Kidney (tissue), 14 donors: ENCODE data around the gene HEYL. TPM values are rescaled to one million over a fixed set of nuclear protein-coding genes. Genes with fewer than 3 reads are reported as not detected.

ENCODE experiments used
- DNase-seq, 5 donors: peaks; one replicate each; pipeline ENCODE4 v3.0.0-alpha.2; 2013 to 2020
- FAIRE-seq: peaks from 2 replicates; lab custom pipeline; 2012; peaks lifted over from hg19 to GRCh38; lab: Jason Lieb, UNC
- H3K27ac ChIP-seq, 2 donors: one replicate each; pipeline ENCODE4 v1.7.0; 2013; ENCODE audit warnings: low read depth in 2 of 2, low read length in 2 of 2, inconsistent platforms in 1 of 2
- H3K27me3 ChIP-seq: one replicate; pipeline ENCODE4 v1.7.1; 2013; ENCODE audit warnings: low read length, inconsistent platforms; ENCODE audit not compliant: control insufficient read depth, insufficient read depth
- H3K36me3 ChIP-seq, 3 donors: one replicate each; pipeline versions ENCODE4 v1.7.0 to v1.7.1; 2013; ENCODE audit warnings: low read length in 3 of 3, control low read depth in 1 of 3, inconsistent platforms in 1 of 3; ENCODE audit not compliant: insufficient read depth in 3 of 3, control insufficient read depth in 2 of 3
- H3K4me1 ChIP-seq, 3 donors: one replicate each; pipeline versions ENCODE4 v1.7.0 to v1.7.1; 2013; ENCODE audit warnings: low read length in 3 of 3, inconsistent platforms in 1 of 3, low read depth in 1 of 3; ENCODE audit not compliant: control insufficient read depth in 2 of 3, insufficient read depth in 2 of 3
- H3K4me3 ChIP-seq, 3 donors: one replicate each; pipeline versions ENCODE4 v1.7.0 to v1.8.1; 2013; ENCODE audit warnings: low read length in 3 of 3, control low read depth in 1 of 3, inconsistent platforms in 1 of 3
- H3K9ac ChIP-seq, 3 donors: one replicate each; pipeline versions ENCODE4 v1.7.0 to v1.7.1; 2013; ENCODE audit warnings: low read length in 3 of 3, control low read depth in 1 of 3, inconsistent platforms in 1 of 3
- H3K9me3 ChIP-seq, 3 donors: one replicate each; pipeline versions ENCODE4 v1.7.0 to v1.7.1; 2013; ENCODE audit warnings: low read length in 3 of 3, control low read depth in 1 of 3, inconsistent platforms in 1 of 3; ENCODE audit not compliant: control insufficient read depth in 2 of 3, insufficient read depth in 1 of 3
- intact Hi-C: fragments of 100-400 bp; cut with DNase I; formaldehyde crosslinking; loops from one replicate; pipeline ENCODE4 v1.11.1; 2022
- polyA plus RNA-seq: library from polyadenylated mRNA; stranded (reverse); fragments of 350-450 nt; fragmentation: Illumina TruSeq; extraction: RNeasy Lipid Tissue Mini Kit (QIAGEN cat#74804); gene quantifications from one replicate; pipeline ENCODE4 v1.2.3, GENCODE V29; 2014; ENCODE audit warnings: low read depth, low replicate concordance; ENCODE audit not compliant: insufficient read depth
- total RNA-seq: library from RNA; stranded (reverse); fragmentation: NEBNext Ultra II Directional; extraction: Animal tissue kit (Norgen Biotek cat#: 25700); gene quantifications from one replicate; pipeline ENCODE4 v1.2.1, GENCODE V29; 2021
- TF ChIP-seq, protein P1 (sequence below): IDR thresholded peaks from 3 replicates; pipeline ENCODE4 v1.5.1; 2012; ENCODE audit warnings: mild to moderate bottlenecking, moderate library complexity, borderline replicate concordance; ENCODE audit not compliant: insufficient read depth; ENCODE audit errors: extremely low read depth
- donor health status: control.
- donor health status: control.
- donor health status: control.
- donor health status: control.
- donor health status: control.
- donor health status: DM: yes; HTN: yes; CAD: no.
- donor health status: Normal renal cell carcinoma (clear cell type).

Gene HEYL
- total and polyA plus RNA-seq, 2 donors from 2014 or later: 7.2 to 32.8 TPM

GRCh38 chr1:39687243-39687642 lies 47.8 kb upstream of the HEYL start:
- no peaks in the 10 kb centered on the region for H3K9me3 ChIP-seq
- H3K27me3 ChIP-seq: peaks cover 16% of the 10 kb centered on the region
- no peak for DNase-seq
- intact Hi-C loops: no loop called here
- no peak overlapping the region for H3K27ac ChIP-seq
- no peaks in the 10 kb centered on the region for H3K36me3 ChIP-seq
- TF ChIP-seq, protein P1, sequence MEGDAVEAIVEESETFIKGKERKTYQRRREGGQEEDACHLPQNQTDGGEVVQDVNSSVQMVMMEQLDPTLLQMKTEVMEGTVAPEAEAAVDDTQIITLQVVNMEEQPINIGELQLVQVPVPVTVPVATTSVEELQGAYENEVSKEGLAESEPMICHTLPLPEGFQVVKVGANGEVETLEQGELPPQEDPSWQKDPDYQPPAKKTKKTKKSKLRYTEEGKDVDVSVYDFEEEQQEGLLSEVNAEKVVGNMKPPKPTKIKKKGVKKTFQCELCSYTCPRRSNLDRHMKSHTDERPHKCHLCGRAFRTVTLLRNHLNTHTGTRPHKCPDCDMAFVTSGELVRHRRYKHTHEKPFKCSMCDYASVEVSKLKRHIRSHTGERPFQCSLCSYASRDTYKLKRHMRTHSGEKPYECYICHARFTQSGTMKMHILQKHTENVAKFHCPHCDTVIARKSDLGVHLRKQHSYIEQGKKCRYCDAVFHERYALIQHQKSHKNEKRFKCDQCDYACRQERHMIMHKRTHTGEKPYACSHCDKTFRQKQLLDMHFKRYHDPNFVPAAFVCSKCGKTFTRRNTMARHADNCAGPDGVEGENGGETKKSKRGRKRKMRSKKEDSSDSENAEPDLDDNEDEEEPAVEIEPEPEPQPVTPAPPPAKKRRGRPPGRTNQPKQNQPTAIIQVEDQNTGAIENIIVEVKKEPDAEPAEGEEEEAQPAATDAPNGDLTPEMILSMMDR: no peak
- no peak overlapping the region for H3K4me3 ChIP-seq
- no peak for FAIRE-seq
- peaks cover 0 to 6% (median 0%) of the 10 kb centered on the region in 3 donors for H3K4me1 ChIP-seq
- H3K9ac ChIP-seq: no peak overlapping the region

DNA sequence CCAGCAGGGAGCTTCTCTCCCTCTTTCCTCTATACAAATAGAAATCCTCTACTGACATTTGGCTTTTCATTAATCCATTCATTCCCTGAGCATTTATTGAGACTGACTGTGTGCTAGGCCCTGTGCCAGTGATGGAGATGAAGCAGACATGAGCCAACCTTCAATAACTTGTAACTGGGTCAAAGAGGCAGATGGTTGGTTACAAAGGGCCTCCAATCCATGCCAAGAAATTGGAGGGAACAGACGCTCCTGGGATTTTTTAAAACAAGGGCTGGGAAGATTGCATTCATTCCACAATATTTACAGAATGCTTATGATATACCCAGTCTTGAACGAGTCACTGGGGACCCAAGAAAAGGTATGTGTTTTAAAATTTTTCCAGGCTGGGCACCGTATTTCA lies 45.6 kb upstream of the HEYL start:
- intact Hi-C loops: no loop called here
- H3K27ac ChIP-seq: no peak overlapping the region
- TF ChIP-seq, protein P1: no peak
- H3K4me3 ChIP-seq: no peak overlapping the region
- no peaks in the 10 kb centered on the region for H3K36me3 ChIP-seq
- FAIRE-seq (no peak), DNase-seq (no peak)
- no peaks in the 10 kb centered on the region for H3K9me3 ChIP-seq
- H3K4me1 ChIP-seq: no peaks in the 10 kb centered on the region
- no peak overlapping the region for H3K9ac ChIP-seq
- H3K27me3 ChIP-seq: peaks cover 15% of the 10 kb centered on the region

DNA sequence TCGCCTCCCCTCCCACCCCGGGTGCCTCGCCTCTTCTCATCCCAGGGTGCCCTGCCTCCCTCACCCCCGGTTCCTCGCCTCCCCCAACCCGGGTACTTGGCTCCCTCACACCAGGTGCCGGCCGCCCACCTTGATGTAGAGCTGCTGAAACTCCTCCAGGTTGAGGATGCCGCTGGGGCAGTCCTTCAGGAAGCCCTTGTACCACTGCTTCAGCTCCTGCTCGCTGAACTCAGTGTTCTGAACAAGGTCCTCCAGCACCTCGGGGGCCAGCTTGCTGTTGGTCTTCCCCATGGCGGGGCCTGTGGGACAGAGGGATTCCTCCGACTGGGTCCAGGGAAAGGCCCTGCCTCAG lies 44.8 kb upstream of the HEYL start:
- no peak overlapping the region for H3K27ac ChIP-seq
- no peaks in the 10 kb centered on the region for H3K9me3 ChIP-seq
- DNase-seq (no peak), FAIRE-seq (no peak)
- H3K4me3 ChIP-seq: no peak overlapping the region
- TF ChIP-seq, protein P1: no peak
- H3K27me3 ChIP-seq: peaks cover 13% of the 10 kb centered on the region
- H3K4me1 ChIP-seq: no peaks in the 10 kb centered on the region
- intact Hi-C loops: no loop called here
- no peaks in the 10 kb centered on the region for H3K36me3 ChIP-seq
- no peak overlapping the region for H3K9ac ChIP-seq
